Panc1 (cell line): ENCODE measurements around the gene TEX26.

Source experiments
- CTCF ChIP-seq: fragments of 450-650 bp; IDR thresholded peaks from 2 replicates; pipeline ENCODE4 v1.5.1; 2017; ENCODE audit warnings: mild to moderate bottlenecking
- POLR2AphosphoS5 ChIP-seq: IDR thresholded peaks from 2 replicates; pipeline ENCODE4 v1.6.1; 2012; ENCODE audit warnings: mild to moderate bottlenecking, low read depth, low read length, moderate library complexity
- TF ChIP-seq, protein P1 (sequence below), 2 experiments: IDR thresholded peaks; 2 replicates each; pipeline ENCODE4 v1.6.1; 2011 to 2012; ENCODE audit warnings: low read depth in 2 of 2, control low read depth in 1 of 2, low read length in 1 of 2, mild to moderate bottlenecking in 1 of 2, moderate library complexity in 1 of 2; ENCODE audit not compliant: insufficient read depth in 1 of 2

DNA sequence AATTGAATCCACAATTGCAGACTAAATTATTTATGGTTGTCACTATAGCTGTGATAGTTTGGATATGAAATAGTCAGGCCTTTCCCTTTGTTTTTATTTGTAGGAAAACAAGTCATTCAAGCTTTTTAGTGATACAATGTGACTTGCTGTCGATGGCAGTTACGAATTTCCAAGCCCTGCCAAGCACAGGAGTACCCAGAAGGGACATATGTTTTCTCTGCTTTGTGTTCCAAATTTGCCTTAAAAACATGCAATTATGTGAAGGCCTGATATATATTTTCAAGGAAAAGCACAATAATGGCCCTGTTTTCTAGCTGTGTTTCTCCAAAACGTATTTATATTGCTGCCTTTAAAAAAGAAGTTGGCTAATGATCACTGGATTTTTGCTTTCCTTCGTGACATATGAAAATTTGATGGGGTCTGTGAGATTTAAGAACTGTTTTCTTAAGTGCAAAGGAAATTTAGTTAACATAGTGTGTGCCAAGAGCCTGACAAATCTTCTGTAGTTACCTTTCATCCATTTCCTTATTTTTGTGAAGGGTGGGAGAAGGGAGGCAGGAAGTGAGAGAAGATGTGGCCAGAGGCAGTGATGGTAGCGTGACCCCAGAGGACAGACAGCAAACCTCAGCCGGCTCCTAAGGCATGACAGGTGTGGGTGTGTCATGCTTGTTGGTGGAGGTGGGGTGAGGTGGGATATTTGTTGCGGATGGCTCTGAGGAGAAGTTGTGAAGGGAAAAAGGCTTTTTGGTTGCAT, 79.6 kb downstream of the TEX26 start:
- TF ChIP-seq CTCF (no peak), POLR2AphosphoS5 (no peak)
- TF ChIP-seq, protein P1, sequence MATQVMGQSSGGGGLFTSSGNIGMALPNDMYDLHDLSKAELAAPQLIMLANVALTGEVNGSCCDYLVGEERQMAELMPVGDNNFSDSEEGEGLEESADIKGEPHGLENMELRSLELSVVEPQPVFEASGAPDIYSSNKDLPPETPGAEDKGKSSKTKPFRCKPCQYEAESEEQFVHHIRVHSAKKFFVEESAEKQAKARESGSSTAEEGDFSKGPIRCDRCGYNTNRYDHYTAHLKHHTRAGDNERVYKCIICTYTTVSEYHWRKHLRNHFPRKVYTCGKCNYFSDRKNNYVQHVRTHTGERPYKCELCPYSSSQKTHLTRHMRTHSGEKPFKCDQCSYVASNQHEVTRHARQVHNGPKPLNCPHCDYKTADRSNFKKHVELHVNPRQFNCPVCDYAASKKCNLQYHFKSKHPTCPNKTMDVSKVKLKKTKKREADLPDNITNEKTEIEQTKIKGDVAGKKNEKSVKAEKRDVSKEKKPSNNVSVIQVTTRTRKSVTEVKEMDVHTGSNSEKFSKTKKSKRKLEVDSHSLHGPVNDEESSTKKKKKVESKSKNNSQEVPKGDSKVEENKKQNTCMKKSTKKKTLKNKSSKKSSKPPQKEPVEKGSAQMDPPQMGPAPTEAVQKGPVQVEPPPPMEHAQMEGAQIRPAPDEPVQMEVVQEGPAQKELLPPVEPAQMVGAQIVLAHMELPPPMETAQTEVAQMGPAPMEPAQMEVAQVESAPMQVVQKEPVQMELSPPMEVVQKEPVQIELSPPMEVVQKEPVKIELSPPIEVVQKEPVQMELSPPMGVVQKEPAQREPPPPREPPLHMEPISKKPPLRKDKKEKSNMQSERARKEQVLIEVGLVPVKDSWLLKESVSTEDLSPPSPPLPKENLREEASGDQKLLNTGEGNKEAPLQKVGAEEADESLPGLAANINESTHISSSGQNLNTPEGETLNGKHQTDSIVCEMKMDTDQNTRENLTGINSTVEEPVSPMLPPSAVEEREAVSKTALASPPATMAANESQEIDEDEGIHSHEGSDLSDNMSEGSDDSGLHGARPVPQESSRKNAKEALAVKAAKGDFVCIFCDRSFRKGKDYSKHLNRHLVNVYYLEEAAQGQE (IDR thresholded peaks at IDR 0.05; ENCODE audit: insufficient read depth in 1 of 2, low read depth in 2 of 2, low read length in 1 of 2) = no peak
